Myocyte (in vitro differentiated cells): Measurements from ENCODE around the gene ITIH4. TPM values are rescaled to one million over a fixed set of nuclear protein-coding genes. Genes with fewer than 3 reads are reported as not detected.
A peak's percentile ranks its signal among the peaks of the same experiment; 100 is the strongest.

ENCODE experiments used
- DNase-seq: peaks from one replicate; pipeline ENCODE4 v3.0.0-alpha.2; 2012; ENCODE audit warnings: low read depth
- microRNA-seq: library from miRNA; unstranded; fragments of <30 nt; microRNA quantifications from one replicate; pipeline ENCODE4, GENCODE V29; 2016
- total RNA-seq: library from RNA; depleted of rRNA; stranded (reverse); fragments of >200 nt; gene quantifications from 2 replicates; pipeline ENCODE4 v1.2.3, GENCODE V29; 2014

ITIH4 gene
- total RNA-seq, 1 donor from 2014 or later = 5.0 TPM

- DNase-seq = no peak
These were observed 58.8 kb downstream of the ITIH4 start for GRCh38 chr3:52771702-52772101.

- DNase-seq = no peak
These were observed 59.2 kb downstream of the ITIH4 start for GRCh38 chr3:52771334-52771681.

GRCh38 chr3:52770496-52771333 lies 59.8 kb downstream of the ITIH4 start, which contains the start of gene NEK4:
Gene NEK4, minus strand, starts transcription at chr3:52770940. Its CDS starts 194 bp downstream, at chr3:52770746.
- peak; percentile 95 for DNase-seq

- no peak for DNase-seq
These were observed 60.6 kb downstream of the ITIH4 start for GRCh38 chr3:52769786-52770455.

GRCh38 chr3:52763466-52763865 lies 67.0 kb downstream of the ITIH4 start:
- no peak for DNase-seq

Small RNAs within 50 kb of the gene (microRNA-seq; reads per million reads assigned to microRNA genes)
- gene MIR8064 = not detected

Other genes starting within 250 kb of the ITIH4 start
- gene PBRM1, start 144.8 kb downstream of the ITIH4 start, total RNA-seq = 54.0 and 58.2 TPM in 2 replicates
- gene GNL3, start 144.6 kb downstream of the ITIH4 start, total RNA-seq = 125 and 153 TPM in 2 replicates
- gene GLT8D1, start 124.9 kb downstream of the ITIH4 start, total RNA-seq = 84.7 and 106 TPM in 2 replicates
- 141 and 206 TPM in 2 replicates for gene SPCS1, start 124.6 kb downstream of the ITIH4 start, total RNA-seq
- gene NEK4, start 59.7 kb downstream of the ITIH4 start, total RNA-seq = 11.1 and 14.0 TPM in 2 replicates
- gene ITIH1, start 53.1 kb downstream of the ITIH4 start, total RNA-seq = not detected in 2 replicates
- not detected in 2 replicates for gene ITIH3, start 35.9 kb downstream of the ITIH4 start, total RNA-seq
- gene MUSTN1, start 4.3 kb upstream of the ITIH4 start, total RNA-seq = 78.0 and 84.9 TPM in 2 replicates
- 8.9 and 9.2 TPM in 2 replicates for gene STIMATE, start 66.9 kb upstream of the ITIH4 start, total RNA-seq
- 4.8 and 8.1 TPM in 2 replicates for gene SFMBT1, start 215.4 kb upstream of the ITIH4 start, total RNA-seq